ENCODE data around the gene WTIP. TPM values are rescaled to one million over a fixed set of nuclear protein-coding genes. Genes with fewer than 3 reads are reported as not detected.

Gene WTIP
- total and polyA plus RNA-seq, 5 donors from 2014 or later: 0.27 TPM; not detected in 4

DNA sequence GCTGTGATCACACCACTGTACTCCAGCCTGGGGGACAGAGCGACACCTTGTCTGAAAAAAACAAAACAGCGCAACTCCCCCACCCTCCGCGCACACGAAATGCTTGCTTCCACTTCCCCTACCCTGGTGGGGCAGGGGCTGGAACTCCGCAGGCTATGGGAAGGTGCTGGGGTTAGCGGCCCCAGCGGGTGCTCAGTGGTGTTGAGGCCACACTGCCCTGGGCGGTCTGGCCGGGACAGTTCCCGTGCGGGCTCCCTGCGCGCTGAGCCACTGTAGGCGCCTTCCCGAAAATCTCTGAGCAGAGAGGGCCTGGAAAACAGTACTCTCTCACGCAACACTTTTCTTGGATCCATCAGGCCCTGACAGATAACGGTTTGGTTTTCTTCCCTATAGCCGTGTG, 1.1 kb upstream of the WTIP start:
- Mint-ChIP-seq H3K4me1 (peaks cover 0 to 11% (median 5%) of the 10 kb centered on the region in 4 donors), H3K4me3 (no peak overlapping the region), H3K27me3 (peaks cover 33% of the 10 kb centered on the region)

DNA sequence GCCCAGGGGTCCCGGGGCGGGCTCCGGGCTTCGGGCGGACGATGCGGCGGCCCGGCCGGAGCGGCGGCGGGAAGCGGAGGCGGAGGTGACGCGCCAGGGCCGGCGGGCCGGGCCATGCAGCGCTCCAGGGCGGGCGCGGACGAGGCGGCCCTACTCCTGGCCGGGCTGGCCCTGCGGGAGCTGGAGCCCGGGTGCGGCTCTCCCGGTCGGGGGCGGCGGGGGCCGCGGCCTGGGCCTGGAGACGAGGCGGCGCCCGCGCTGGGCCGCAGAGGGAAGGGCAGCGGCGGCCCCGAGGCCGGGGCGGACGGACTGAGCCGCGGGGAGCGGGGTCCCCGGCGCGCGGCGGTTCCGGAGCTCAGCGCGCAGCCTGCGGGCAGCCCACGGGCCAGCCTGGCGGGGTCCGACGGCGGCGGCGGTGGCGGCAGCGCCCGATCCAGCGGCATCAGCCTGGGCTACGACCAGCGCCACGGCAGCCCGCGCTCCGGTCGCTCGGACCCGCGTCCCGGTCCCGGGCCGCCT, 362 bp downstream of the WTIP start:
- Mint-ChIP-seq H3K27ac (no peak overlapping the region), H3K9me3 (peaks cover 0 to 2% (median 0%) of the 10 kb centered on the region in 7 donors), H3K36me3 (peaks cover 3% of the 10 kb centered on the region), H3K4me3 (no peak overlapping the region), H3K4me1 (peaks cover 0 to 11% (median 5%) of the 10 kb centered on the region in 4 donors), H3K27me3 (peaks cover 41% of the 10 kb centered on the region)
- no peak overlapping the region for H3K4me3 ChIP-seq (ENCODE audit: low read depth, low read length)
- H3K4me1 ChIP-seq (ENCODE audit: control insufficient read depth, insufficient read depth, low read length, poor library complexity, severe bottlenecking): no peaks in the 10 kb centered on the region
- H3K9me3 ChIP-seq (ENCODE audit: control insufficient read depth in 2 of 2, low read length in 2 of 2): no peaks in the 10 kb centered on the region
- H3K27ac ChIP-seq (ENCODE audit: insufficient read depth, low read length, poor library complexity, severe bottlenecking): no peak overlapping the region
- H3K36me3 ChIP-seq (ENCODE audit: control insufficient read depth, insufficient read depth, low read length): no peaks in the 10 kb centered on the region
- ATAC-seq (ENCODE audit: low read depth in 2 of 2) (no peak), DNase-seq (no peak)
- H3K27me3 ChIP-seq (ENCODE audit: control insufficient read depth, insufficient read depth, low read length): peaks cover 2% of the 10 kb centered on the region

More for the DNA sequence above, 1.1 kb upstream of the WTIP start:
- H3K9me3 Mint-ChIP-seq: peaks cover 0 to 2% (median 0%) of the 10 kb centered on the region in 7 donors
- no peaks in the 10 kb centered on the region for H3K36me3 ChIP-seq (ENCODE audit: control insufficient read depth, insufficient read depth, low read length)
- H3K27me3 ChIP-seq (ENCODE audit: control insufficient read depth, insufficient read depth, low read length): peaks cover 2% of the 10 kb centered on the region
- H3K9me3 ChIP-seq (ENCODE audit: control insufficient read depth in 2 of 2, low read length in 2 of 2): no peaks in the 10 kb centered on the region
- DNase-seq (no peak), ATAC-seq (ENCODE audit: low read depth in 2 of 2) (no peak)
- H3K27ac ChIP-seq (ENCODE audit: insufficient read depth, low read length, poor library complexity, severe bottlenecking): no peak overlapping the region
- H3K27ac Mint-ChIP-seq: no peak overlapping the region
- H3K4me3 ChIP-seq (ENCODE audit: low read depth, low read length): no peak overlapping the region
- H3K4me1 ChIP-seq (ENCODE audit: control insufficient read depth, insufficient read depth, low read length, poor library complexity, severe bottlenecking): no peaks in the 10 kb centered on the region
- peaks cover 3% of the 10 kb centered on the region for H3K36me3 Mint-ChIP-seq

DNA sequence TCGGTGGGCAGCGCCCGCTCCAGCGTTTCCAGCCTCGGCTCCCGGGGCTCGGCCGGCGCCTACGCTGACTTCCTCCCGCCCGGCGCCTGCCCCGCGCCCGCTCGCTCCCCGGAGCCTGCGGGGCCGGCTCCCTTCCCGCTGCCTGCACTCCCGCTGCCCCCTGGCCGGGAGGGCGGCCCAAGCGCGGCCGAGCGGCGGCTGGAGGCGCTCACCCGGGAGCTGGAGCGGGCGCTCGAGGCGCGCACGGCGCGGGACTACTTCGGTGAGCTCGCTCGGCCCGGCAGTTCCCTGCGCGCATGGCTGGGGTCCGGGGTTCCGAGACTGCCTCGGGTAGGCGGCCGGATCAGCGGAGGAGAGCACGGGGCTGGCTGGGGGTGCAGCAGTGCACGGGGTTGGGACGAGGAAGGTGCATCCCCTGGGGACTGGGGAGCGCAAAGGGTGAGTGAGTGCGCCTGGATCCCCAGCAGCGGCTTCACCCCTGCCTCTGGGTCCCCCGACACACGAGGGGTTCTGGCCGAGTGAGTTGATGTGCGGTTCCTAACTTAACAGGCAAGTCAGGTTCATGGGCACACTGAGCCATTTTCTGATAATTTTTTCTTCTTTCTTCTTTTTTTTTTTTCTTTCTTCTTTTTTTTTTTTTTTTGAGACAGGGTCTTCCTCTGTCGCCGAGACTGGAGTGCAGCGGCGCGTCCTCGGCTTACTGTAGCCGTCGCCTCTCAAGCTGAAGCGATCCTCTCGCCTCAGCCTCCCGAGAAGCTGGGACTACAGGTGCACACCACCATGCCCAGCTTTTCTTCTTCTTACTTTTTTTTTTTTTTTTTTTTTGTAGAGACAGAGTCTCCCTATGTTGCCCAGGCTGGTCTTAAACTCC, 1.1 kb downstream of the WTIP start:
- peaks cover 2% of the 10 kb centered on the region for H3K27me3 ChIP-seq (ENCODE audit: control insufficient read depth, insufficient read depth, low read length)
- peaks cover 0 to 11% (median 6%) of the 10 kb centered on the region in 4 donors for H3K4me1 Mint-ChIP-seq
- no peak for ATAC-seq (ENCODE audit: low read depth in 2 of 2)

DNA sequence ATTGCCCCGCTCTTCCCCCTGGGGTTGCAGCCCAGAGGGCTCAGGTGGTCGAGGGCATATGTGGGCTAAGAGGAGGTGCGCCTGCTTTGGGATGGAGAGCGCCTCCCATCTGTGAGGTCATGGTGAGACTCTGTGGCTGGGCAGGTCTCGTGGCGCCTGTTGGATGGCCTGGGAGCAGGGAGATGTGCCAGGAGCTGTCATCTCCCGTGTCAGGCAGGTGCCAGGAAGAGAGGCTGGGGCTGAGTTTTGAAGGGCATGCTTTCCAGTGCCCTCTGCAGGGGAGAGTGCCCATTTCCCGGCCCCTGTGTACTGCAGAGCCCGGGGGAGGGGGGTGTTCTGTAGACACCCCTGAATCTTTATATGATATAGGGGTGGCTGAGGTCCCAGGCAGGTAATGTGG, 2.8 kb downstream of the WTIP start:
- H3K4me1 ChIP-seq (ENCODE audit: control insufficient read depth, insufficient read depth, low read length, poor library complexity, severe bottlenecking): no peaks in the 10 kb centered on the region
- Mint-ChIP-seq H3K27me3 (peaks cover 33% of the 10 kb centered on the region), H3K27ac (no peak overlapping the region), H3K4me3 (peak overlapping the region in 1 of 4 donors; percentile 61), H3K4me1 (peaks cover 0 to 11% (median 6%) of the 10 kb centered on the region in 4 donors), H3K9me3 (peaks cover 0 to 2% (median 0%) of the 10 kb centered on the region in 7 donors), H3K36me3 (peaks cover 3% of the 10 kb centered on the region)
- H3K27me3 ChIP-seq (ENCODE audit: control insufficient read depth, insufficient read depth, low read length): peaks cover 2% of the 10 kb centered on the region
- no peaks in the 10 kb centered on the region for H3K36me3 ChIP-seq (ENCODE audit: control insufficient read depth, insufficient read depth, low read length)
- no peak for DNase-seq
- no peak overlapping the region for H3K27ac ChIP-seq (ENCODE audit: insufficient read depth, low read length, poor library complexity, severe bottlenecking)
- H3K9me3 ChIP-seq (ENCODE audit: control insufficient read depth in 2 of 2, low read length in 2 of 2): no peaks in the 10 kb centered on the region
- no peak for ATAC-seq (ENCODE audit: low read depth in 2 of 2)
- H3K4me3 ChIP-seq (ENCODE audit: low read depth, low read length): no peak overlapping the region

More for the DNA sequence above, 1.1 kb downstream of the WTIP start:
- H3K4me3 Mint-ChIP-seq: peak overlapping the region in 2 of 4 donors; percentile 66 to 67
- Histone ChIP-seq H3K27ac (ENCODE audit: insufficient read depth, low read length, poor library complexity, severe bottlenecking) (no peak overlapping the region), H3K36me3 (ENCODE audit: control insufficient read depth, insufficient read depth, low read length) (no peaks in the 10 kb centered on the region), H3K4me1 (ENCODE audit: control insufficient read depth, insufficient read depth, low read length, poor library complexity, severe bottlenecking) (no peaks in the 10 kb centered on the region), H3K4me3 (ENCODE audit: low read depth, low read length) (no peak overlapping the region), H3K9me3 (ENCODE audit: control insufficient read depth in 2 of 2, low read length in 2 of 2) (no peaks in the 10 kb centered on the region)
- DNase-seq: no peak
- peaks cover 0 to 2% (median 0%) of the 10 kb centered on the region in 7 donors for H3K9me3 Mint-ChIP-seq
- no peak overlapping the region for H3K27ac Mint-ChIP-seq
- H3K27me3 Mint-ChIP-seq: peaks cover 41% of the 10 kb centered on the region
- peaks cover 3% of the 10 kb centered on the region for H3K36me3 Mint-ChIP-seq

DNA sequence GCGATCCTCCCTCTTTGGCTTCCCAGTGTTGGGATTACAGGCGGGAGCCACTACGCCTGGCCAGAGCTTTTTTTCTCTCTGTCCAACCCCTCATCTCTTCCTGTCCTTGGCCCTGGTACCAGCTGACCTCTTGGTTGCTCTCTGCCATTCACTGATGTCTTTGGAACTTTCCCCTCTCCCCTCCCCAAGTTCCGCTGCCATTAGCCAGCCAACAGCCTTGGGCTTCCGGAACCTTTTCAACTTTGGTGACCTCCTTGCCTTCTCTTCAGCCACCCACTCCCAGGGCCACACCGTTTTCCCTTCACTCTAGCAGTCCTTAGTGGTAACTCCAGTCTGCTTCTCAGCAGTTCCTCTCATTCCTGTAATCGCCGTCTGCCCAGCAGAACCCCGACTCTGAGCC, 4.3 kb downstream of the WTIP start:
- peaks cover 3% of the 10 kb centered on the region for H3K36me3 Mint-ChIP-seq
- H3K4me1 Mint-ChIP-seq: peaks cover 0 to 11% (median 6%) of the 10 kb centered on the region in 4 donors
- no peak overlapping the region for H3K27ac ChIP-seq (ENCODE audit: insufficient read depth, low read length, poor library complexity, severe bottlenecking)
- peaks cover 0 to 2% (median 0%) of the 10 kb centered on the region in 7 donors for H3K9me3 Mint-ChIP-seq
- peaks cover 31% of the 10 kb centered on the region for H3K27me3 Mint-ChIP-seq
- H3K36me3 ChIP-seq (ENCODE audit: control insufficient read depth, insufficient read depth, low read length): no peaks in the 10 kb centered on the region
- no peak overlapping the region for H3K27ac Mint-ChIP-seq
- no peak for ATAC-seq (ENCODE audit: low read depth in 2 of 2)
- peak overlapping the region in 1 of 4 donors; percentile 12 for H3K4me3 Mint-ChIP-seq
- no peaks in the 10 kb centered on the region for H3K4me1 ChIP-seq (ENCODE audit: control insufficient read depth, insufficient read depth, low read length, poor library complexity, severe bottlenecking)
- H3K9me3 ChIP-seq (ENCODE audit: control insufficient read depth in 2 of 2, low read length in 2 of 2): no peaks in the 10 kb centered on the region
- DNase-seq: no peak
- no peak overlapping the region for H3K4me3 ChIP-seq (ENCODE audit: low read depth, low read length)
- no peaks in the 10 kb centered on the region for H3K27me3 ChIP-seq (ENCODE audit: control insufficient read depth, insufficient read depth, low read length)

DNA sequence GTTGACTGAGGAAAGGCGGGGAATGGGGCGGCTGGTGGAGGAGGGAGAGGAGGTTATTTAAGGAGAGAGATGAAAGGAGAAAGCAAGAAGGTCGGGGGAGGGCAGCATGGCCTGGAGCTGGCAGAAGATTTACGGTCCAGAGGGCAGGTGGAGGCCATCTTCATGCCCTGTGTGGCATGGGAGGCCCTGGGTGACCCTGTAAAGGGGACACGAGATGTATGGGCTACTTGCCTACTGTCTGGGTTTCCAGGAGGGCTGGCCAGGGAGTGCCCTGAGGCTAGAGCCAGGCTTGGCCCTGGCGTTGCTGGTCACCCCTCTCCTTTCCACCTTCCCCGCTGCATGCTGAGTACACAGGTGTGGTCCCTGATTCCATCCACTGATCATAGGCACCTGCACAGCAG, 6.1 kb downstream of the WTIP start:
- Histone ChIP-seq H3K36me3 (ENCODE audit: control insufficient read depth, insufficient read depth, low read length) (no peaks in the 10 kb centered on the region), H3K9me3 (ENCODE audit: control insufficient read depth in 2 of 2, low read length in 2 of 2) (no peaks in the 10 kb centered on the region), H3K27ac (ENCODE audit: insufficient read depth, low read length, poor library complexity, severe bottlenecking) (no peak overlapping the region), H3K27me3 (ENCODE audit: control insufficient read depth, insufficient read depth, low read length) (no peaks in the 10 kb centered on the region), H3K4me1 (ENCODE audit: control insufficient read depth, insufficient read depth, low read length, poor library complexity, severe bottlenecking) (no peaks in the 10 kb centered on the region), H3K4me3 (ENCODE audit: low read depth, low read length) (no peak overlapping the region)
- Mint-ChIP-seq H3K36me3 (peaks cover 3% of the 10 kb centered on the region), H3K4me3 (no peak overlapping the region), H3K9me3 (peaks cover 0 to 2% (median 0%) of the 10 kb centered on the region in 7 donors), H3K4me1 (peaks cover 0 to 10% (median 6%) of the 10 kb centered on the region in 4 donors), H3K27ac (no peak overlapping the region), H3K27me3 (peaks cover 30% of the 10 kb centered on the region)
- no peak for DNase-seq
- ATAC-seq (ENCODE audit: low read depth in 2 of 2): no peak

DNA sequence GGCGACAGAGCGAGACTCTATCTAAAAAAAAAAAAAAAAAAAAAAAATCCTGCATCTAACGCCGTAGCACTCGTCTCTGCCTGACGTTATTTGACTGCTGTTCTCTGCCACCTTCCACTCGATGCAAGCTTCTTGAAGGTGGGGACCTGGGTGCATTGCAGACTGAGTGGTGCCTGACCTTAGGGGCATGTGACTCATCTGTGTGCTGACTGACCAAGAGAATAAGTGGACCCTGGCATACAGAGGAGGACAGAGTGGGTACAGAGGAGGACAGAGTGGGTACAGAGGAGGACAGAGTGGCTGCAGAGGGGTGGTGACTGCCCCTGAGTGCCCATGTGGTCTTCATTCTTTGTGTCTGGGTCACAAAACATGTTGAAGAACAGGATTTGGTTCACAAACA, 7.6 kb downstream of the WTIP start:
- peaks cover 0 to 4% (median 0%) of the 10 kb centered on the region in 4 donors for H3K4me1 Mint-ChIP-seq
- DNase-seq: no peak
- peaks cover 19% of the 10 kb centered on the region for H3K27me3 Mint-ChIP-seq
- Histone ChIP-seq H3K4me1 (ENCODE audit: control insufficient read depth, insufficient read depth, low read length, poor library complexity, severe bottlenecking) (no peaks in the 10 kb centered on the region), H3K27me3 (ENCODE audit: control insufficient read depth, insufficient read depth, low read length) (no peaks in the 10 kb centered on the region), H3K4me3 (ENCODE audit: low read depth, low read length) (no peak overlapping the region), H3K9me3 (ENCODE audit: control insufficient read depth in 2 of 2, low read length in 2 of 2) (no peaks in the 10 kb centered on the region), H3K36me3 (ENCODE audit: control insufficient read depth, insufficient read depth, low read length) (no peaks in the 10 kb centered on the region), H3K27ac (ENCODE audit: insufficient read depth, low read length, poor library complexity, severe bottlenecking) (no peak overlapping the region)
- peaks cover 0 to 1% (median 0%) of the 10 kb centered on the region in 7 donors for H3K9me3 Mint-ChIP-seq
- no peak overlapping the region for H3K27ac Mint-ChIP-seq
- H3K4me3 Mint-ChIP-seq: no peak overlapping the region
- no peaks in the 10 kb centered on the region for H3K36me3 Mint-ChIP-seq
- no peak for ATAC-seq (ENCODE audit: low read depth in 2 of 2)

Measured in CD4-positive, CD25-positive, alpha-beta regulatory T cell (primary cell).